ENCODE results near the gene SH3RF3. TPM values are rescaled to one million over a fixed set of nuclear protein-coding genes. Genes with fewer than 3 reads are reported as not detected.

The SH3RF3 gene
- total and polyA plus RNA-seq, 9 of the 15 experiments (the other 6 are each of a cell fraction or from before 2014, with no cell fraction given), result 0.02 TPM; not detected in 8

DNA sequence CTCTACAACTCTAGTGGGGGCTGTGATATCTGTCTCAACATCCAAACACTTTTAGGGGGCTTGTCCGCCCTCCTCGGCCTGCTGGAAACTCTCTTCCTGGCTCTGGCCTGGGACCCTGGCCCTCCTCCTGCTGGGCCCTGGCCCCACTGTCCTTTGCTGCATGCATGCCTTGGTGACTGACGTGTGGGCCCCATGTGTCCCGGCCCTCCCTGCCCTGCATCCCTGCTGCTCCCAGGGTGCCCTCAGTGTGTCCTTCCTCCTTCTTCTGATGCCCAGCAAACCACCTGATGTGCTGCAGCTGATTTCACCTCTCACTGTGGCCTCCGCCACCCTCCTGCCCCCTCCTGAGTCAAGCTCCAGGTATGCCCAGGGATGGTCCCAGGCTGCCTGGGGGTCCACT lies 383.1 kb downstream of the SH3RF3 start:
- Histone ChIP-seq H3K9ac (ENCODE audit: insufficient read depth in 1 of 2, low read depth in 2 of 2, low read length in 2 of 2) (no peak overlapping the region), H3K27me3 (ENCODE audit: control insufficient read depth in 2 of 2, insufficient read depth in 2 of 2, low read length in 2 of 2) (peaks cover 0 to 17% of the 10 kb centered on the region in 2 experiments; a peak in 2 of 5 replicates), H3K4me3 (no peak overlapping the region), H4K20me1 (replicated peaks; ENCODE audit: control insufficient read depth, insufficient read depth, low read length) (peaks cover 4% of the 10 kb centered on the region), H3K4me2 (ENCODE audit: insufficient read depth, low read length) (no peak overlapping the region), H3K36me3 (ENCODE audit: control insufficient read depth, insufficient read depth, low read length) (no peaks in the 10 kb centered on the region), H2AFZ (ENCODE audit: low read depth, low read length) (no peak overlapping the region), H3K4me1 (replicated peaks in 1 of 2; ENCODE audit: control insufficient read depth in 2 of 2, insufficient read depth in 2 of 2, low read length in 2 of 2) (peaks cover 0 to 6% of the 10 kb centered on the region in 2 experiments; a peak in 1 of 5 replicates), H3K27ac (ENCODE audit: extremely low read depth, low read depth, low read length) (no peak overlapping the region), H3K9me3 (replicated peaks; ENCODE audit: control insufficient read depth, insufficient read depth, low read depth, low read length) (no peaks in the 10 kb centered on the region), H3K79me2 (ENCODE audit: control insufficient read depth, insufficient read depth, low read length) (no peaks in the 10 kb centered on the region), H3K9me1 (ENCODE audit: control insufficient read depth, insufficient read depth, low read length) (no peaks in the 10 kb centered on the region)
- CTCF ChIA-PET (ENCODE audit: low intra/inter-chr PET ratio), result no interaction called here
- DNase-seq (ENCODE audit: extremely low read depth in 1 of 4, low spot score in 3 of 4), result no peak
- intact Hi-C loops (cut with micrococcal nuclease), result no loop called here
- no peak for FAIRE-seq
- POLR2A ChIA-PET, result no interaction called here
- in situ Hi-C loops (cut with MboI), result no loop called here
- no TSS peak for BruUV-seq (replicated peaks)
- 4% methylated on average over 4 of the region's 5 CpGs for WGBS (ENCODE audit: insufficient coverage, low coverage, missing lambda C conversion rate)
- no peak for ATAC-seq
- no peak for TF ChIP-seq ZNF561 (CRISPR knock-in tag; conservative IDR thresholded peaks at IDR 0.05)
- TF ChIP-seq RNF2 (IDR thresholded peaks at IDR 0.05), result no peak
- no peak for TF ChIP-seq ZNF384 (IDR thresholded peaks at IDR 0.05; ENCODE audit: low read depth, low read length)
- no peak for TF ChIP-seq ZNF282 (CRISPR knock-in tag; IDR thresholded peaks at IDR 0.05)
- TF ChIP-seq, protein P1, sequence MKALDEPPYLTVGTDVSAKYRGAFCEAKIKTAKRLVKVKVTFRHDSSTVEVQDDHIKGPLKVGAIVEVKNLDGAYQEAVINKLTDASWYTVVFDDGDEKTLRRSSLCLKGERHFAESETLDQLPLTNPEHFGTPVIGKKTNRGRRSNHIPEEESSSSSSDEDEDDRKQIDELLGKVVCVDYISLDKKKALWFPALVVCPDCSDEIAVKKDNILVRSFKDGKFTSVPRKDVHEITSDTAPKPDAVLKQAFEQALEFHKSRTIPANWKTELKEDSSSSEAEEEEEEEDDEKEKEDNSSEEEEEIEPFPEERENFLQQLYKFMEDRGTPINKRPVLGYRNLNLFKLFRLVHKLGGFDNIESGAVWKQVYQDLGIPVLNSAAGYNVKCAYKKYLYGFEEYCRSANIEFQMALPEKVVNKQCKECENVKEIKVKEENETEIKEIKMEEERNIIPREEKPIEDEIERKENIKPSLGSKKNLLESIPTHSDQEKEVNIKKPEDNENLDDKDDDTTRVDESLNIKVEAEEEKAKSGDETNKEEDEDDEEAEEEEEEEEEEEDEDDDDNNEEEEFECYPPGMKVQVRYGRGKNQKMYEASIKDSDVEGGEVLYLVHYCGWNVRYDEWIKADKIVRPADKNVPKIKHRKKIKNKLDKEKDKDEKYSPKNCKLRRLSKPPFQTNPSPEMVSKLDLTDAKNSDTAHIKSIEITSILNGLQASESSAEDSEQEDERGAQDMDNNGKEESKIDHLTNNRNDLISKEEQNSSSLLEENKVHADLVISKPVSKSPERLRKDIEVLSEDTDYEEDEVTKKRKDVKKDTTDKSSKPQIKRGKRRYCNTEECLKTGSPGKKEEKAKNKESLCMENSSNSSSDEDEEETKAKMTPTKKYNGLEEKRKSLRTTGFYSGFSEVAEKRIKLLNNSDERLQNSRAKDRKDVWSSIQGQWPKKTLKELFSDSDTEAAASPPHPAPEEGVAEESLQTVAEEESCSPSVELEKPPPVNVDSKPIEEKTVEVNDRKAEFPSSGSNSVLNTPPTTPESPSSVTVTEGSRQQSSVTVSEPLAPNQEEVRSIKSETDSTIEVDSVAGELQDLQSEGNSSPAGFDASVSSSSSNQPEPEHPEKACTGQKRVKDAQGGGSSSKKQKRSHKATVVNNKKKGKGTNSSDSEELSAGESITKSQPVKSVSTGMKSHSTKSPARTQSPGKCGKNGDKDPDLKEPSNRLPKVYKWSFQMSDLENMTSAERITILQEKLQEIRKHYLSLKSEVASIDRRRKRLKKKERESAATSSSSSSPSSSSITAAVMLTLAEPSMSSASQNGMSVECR (CRISPR knock-in tag; IDR thresholded peaks at IDR 0.05), result no peak
- TF ChIP-seq NR1H2 (CRISPR knock-in tag; IDR thresholded peaks at IDR 0.05), result no peak
- no peak for TF ChIP-seq ZFPM2 (CRISPR knock-in tag; IDR thresholded peaks at IDR 0.05)
- TF ChIP-seq GTF2F1 (IDR thresholded peaks at IDR 0.05; ENCODE audit: low read depth, low read length), result no peak
- TF ChIP-seq FOXJ2 (tag; IDR thresholded peaks at IDR 0.05), result no peak
- TF ChIP-seq, protein P2, sequence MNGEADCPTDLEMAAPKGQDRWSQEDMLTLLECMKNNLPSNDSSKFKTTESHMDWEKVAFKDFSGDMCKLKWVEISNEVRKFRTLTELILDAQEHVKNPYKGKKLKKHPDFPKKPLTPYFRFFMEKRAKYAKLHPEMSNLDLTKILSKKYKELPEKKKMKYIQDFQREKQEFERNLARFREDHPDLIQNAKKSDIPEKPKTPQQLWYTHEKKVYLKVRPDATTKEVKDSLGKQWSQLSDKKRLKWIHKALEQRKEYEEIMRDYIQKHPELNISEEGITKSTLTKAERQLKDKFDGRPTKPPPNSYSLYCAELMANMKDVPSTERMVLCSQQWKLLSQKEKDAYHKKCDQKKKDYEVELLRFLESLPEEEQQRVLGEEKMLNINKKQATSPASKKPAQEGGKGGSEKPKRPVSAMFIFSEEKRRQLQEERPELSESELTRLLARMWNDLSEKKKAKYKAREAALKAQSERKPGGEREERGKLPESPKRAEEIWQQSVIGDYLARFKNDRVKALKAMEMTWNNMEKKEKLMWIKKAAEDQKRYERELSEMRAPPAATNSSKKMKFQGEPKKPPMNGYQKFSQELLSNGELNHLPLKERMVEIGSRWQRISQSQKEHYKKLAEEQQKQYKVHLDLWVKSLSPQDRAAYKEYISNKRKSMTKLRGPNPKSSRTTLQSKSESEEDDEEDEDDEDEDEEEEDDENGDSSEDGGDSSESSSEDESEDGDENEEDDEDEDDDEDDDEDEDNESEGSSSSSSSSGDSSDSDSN (IDR thresholded peaks at IDR 0.05; ENCODE audit: borderline replicate concordance in 1 of 2, low read depth in 2 of 2, low read length in 2 of 2), result no peak
- no peak for TF ChIP-seq TCF3 (CRISPR knock-in tag; IDR thresholded peaks at IDR 0.05)
- TF ChIP-seq, protein P3, sequence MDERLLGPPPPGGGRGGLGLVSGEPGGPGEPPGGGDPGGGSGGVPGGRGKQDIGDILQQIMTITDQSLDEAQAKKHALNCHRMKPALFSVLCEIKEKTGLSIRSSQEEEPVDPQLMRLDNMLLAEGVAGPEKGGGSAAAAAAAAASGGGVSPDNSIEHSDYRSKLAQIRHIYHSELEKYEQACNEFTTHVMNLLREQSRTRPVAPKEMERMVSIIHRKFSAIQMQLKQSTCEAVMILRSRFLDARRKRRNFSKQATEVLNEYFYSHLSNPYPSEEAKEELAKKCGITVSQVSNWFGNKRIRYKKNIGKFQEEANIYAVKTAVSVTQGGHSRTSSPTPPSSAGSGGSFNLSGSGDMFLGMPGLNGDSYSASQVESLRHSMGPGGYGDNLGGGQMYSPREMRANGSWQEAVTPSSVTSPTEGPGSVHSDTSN (CRISPR knock-in tag; IDR thresholded peaks at IDR 0.05; ENCODE audit: low read depth), result no peak
- TF ChIP-seq, protein P3 (tag; conservative IDR thresholded peaks at IDR 0.05; ENCODE audit: low read depth), result no peak
